ENCODE data around the gene MKRN1.

The MKRN1 gene

GRCh38 chr7:140479062-140479738 lies at the start of gene MKRN1:
Gene MKRN1, minus strand, starts transcription at chr7:140479505. Its CDS starts 161 bp downstream, at chr7:140479344.
- H3K4me3 ChIP-seq (ENCODE audit: low read depth, low read length): peak within 1 kb of the TSS; percentile 88
- TF ChIP-seq, protein P1, sequence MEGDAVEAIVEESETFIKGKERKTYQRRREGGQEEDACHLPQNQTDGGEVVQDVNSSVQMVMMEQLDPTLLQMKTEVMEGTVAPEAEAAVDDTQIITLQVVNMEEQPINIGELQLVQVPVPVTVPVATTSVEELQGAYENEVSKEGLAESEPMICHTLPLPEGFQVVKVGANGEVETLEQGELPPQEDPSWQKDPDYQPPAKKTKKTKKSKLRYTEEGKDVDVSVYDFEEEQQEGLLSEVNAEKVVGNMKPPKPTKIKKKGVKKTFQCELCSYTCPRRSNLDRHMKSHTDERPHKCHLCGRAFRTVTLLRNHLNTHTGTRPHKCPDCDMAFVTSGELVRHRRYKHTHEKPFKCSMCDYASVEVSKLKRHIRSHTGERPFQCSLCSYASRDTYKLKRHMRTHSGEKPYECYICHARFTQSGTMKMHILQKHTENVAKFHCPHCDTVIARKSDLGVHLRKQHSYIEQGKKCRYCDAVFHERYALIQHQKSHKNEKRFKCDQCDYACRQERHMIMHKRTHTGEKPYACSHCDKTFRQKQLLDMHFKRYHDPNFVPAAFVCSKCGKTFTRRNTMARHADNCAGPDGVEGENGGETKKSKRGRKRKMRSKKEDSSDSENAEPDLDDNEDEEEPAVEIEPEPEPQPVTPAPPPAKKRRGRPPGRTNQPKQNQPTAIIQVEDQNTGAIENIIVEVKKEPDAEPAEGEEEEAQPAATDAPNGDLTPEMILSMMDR (IDR thresholded peaks at IDR 0.05; ENCODE audit: low read depth, low read length): no peak

- H3K4me3 ChIP-seq (ENCODE audit: low read depth, low read length): no peak overlapping the region
- TF ChIP-seq, protein P1 (IDR thresholded peaks at IDR 0.05; ENCODE audit: low read depth, low read length): no peak
These were observed 47.7 kb upstream of the MKRN1 start for GRCh38 chr7:140526787-140527664.

GRCh38 chr7:140526214-140526613 lies 46.9 kb upstream of the MKRN1 start:
- TF ChIP-seq, protein P1 (IDR thresholded peaks at IDR 0.05; ENCODE audit: low read depth, low read length): no peak
- no peak overlapping the region for H3K4me3 ChIP-seq (ENCODE audit: low read depth, low read length)

DNA sequence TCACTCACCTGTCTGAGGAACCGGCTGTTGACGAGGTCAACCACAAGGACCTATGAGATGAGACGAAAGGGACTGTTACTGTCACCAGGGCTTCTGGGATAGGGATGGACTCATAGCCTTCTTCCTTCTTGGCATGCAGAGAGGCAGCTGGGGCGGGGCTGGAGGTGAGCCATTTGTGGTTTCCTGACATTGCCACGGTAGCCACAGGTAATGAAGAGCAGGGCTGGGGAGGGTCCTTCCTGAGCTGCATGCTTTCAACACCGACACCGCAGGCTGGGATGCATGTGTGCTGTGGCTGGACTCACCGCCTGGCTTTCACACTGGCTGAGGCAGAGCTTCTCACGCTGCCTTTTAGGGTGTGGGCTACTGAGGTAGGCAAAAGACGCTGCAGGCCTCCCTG lies 46.4 kb upstream of the MKRN1 start:
- no peak overlapping the region for H3K4me3 ChIP-seq (ENCODE audit: low read depth, low read length)
- TF ChIP-seq, protein P1 (IDR thresholded peaks at IDR 0.05; ENCODE audit: low read depth, low read length): no peak

GRCh38 chr7:140521421-140521820 lies 42.1 kb upstream of the MKRN1 start:
- H3K4me3 ChIP-seq (ENCODE audit: low read depth, low read length): no peak overlapping the region
- TF ChIP-seq, protein P1 (IDR thresholded peaks at IDR 0.05; ENCODE audit: low read depth, low read length): no peak

DNA sequence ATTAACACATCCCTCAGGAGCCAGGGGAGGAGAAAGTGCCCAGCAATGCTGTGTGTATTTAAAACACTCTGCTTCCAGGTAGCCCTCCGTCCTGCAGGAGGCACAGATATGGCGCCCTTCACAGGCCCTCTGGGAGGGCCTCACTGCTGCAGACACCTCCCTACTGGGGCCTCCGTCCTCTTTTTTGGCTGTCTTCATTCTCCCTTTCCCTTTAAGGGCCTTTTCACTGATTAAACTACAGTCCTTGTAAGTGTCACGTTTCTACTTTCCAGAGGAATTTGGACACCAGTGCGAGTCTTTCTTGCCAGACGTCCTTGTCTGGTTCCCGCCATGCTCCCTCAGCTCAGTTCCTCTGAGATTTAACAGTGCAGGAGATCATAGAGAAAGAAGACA lies 39.7 kb upstream of the MKRN1 start:
- TF ChIP-seq, protein P1 (IDR thresholded peaks at IDR 0.05; ENCODE audit: low read depth, low read length): no peak
- no peak overlapping the region for H3K4me3 ChIP-seq (ENCODE audit: low read depth, low read length)

Data from WI38 (cell line).